Trophoblast cell (in vitro differentiated cells and primary cell): ENCODE results near the gene POU2F2.
A peak's percentile ranks its signal among the peaks of the same experiment; 100 is the strongest.

Source experiments
- DNase-seq, 2 donors: peaks; one replicate each; pipeline ENCODE4 v3.0.0-alpha.2; 2016
- H2AFZ ChIP-seq: 2 replicates; pipeline ENCODE4 v1.6.1; 2013; ENCODE audit warnings: low read length, moderate library complexity, mild to moderate bottlenecking; ENCODE audit not compliant: insufficient read depth, poor library complexity
- H2AK5ac ChIP-seq: 2 replicates; pipeline ENCODE4 v1.6.1; 2013; ENCODE audit warnings: mild to moderate bottlenecking, low read length
- H2BK120ac ChIP-seq: 2 replicates; pipeline ENCODE4 v1.6.1; 2013; ENCODE audit warnings: low read length, mild to moderate bottlenecking, moderate library complexity; ENCODE audit not compliant: insufficient read depth, poor library complexity
- H2BK12ac ChIP-seq: 2 replicates; pipeline ENCODE4 v1.6.1; 2013; ENCODE audit warnings: mild to moderate bottlenecking, low read length, moderate library complexity
- H2BK5ac ChIP-seq: 2 replicates; pipeline ENCODE4 v1.6.1; 2013; ENCODE audit warnings: low read length, low read depth, moderate library complexity, mild to moderate bottlenecking; ENCODE audit not compliant: poor library complexity
- H3K14ac ChIP-seq: 2 replicates; pipeline ENCODE4 v1.6.1; 2013; ENCODE audit warnings: mild to moderate bottlenecking, low read length
- H3K18ac ChIP-seq: 2 replicates; pipeline ENCODE4 v1.6.1; 2013; ENCODE audit warnings: mild to moderate bottlenecking, low read length
- H3K23ac ChIP-seq: 2 replicates; pipeline ENCODE4 v1.6.1; 2013; ENCODE audit warnings: low read length
- H3K27ac ChIP-seq: 2 replicates; pipeline ENCODE4 v1.5.1; 2013; ENCODE audit warnings: low read depth, mild to moderate bottlenecking, inconsistent platforms, low read length, moderate library complexity
- H3K27me3 ChIP-seq: 2 replicates; pipeline ENCODE4 v1.6.1; 2013; ENCODE audit warnings: inconsistent platforms, mild to moderate bottlenecking, low read length, moderate library complexity; ENCODE audit not compliant: insufficient read depth
- H3K36me3 ChIP-seq, 2 experiments: 1 replicate in 1 of 2; 2 replicates in 1 of 2; pipeline ENCODE4 v1.6.1; 2013; ENCODE audit warnings: low read length in 2 of 2, mild to moderate bottlenecking in 2 of 2, moderate library complexity in 1 of 2; ENCODE audit not compliant: insufficient read depth in 2 of 2, control insufficient read depth in 1 of 2
- H3K4ac ChIP-seq: 2 replicates; pipeline ENCODE4 v1.6.1; 2013; ENCODE audit warnings: low read depth, mild to moderate bottlenecking, low read length, moderate library complexity
- H3K4me1 ChIP-seq, 2 experiments: 1 replicate in 1 of 2; 2 replicates in 1 of 2; pipeline ENCODE4 v1.6.1; 2013; ENCODE audit warnings: low read length in 2 of 2, mild to moderate bottlenecking in 2 of 2, moderate library complexity in 1 of 2; ENCODE audit not compliant: insufficient read depth in 2 of 2, control insufficient read depth in 1 of 2
- H3K4me2 ChIP-seq: 2 replicates; pipeline ENCODE4 v1.6.1; 2013; ENCODE audit warnings: inconsistent platforms, mild to moderate bottlenecking, low read length, moderate library complexity
- H3K4me3 ChIP-seq: 2 replicates; pipeline ENCODE4 v1.5.1; 2013; ENCODE audit warnings: mild to moderate bottlenecking, low read depth, low read length, inconsistent platforms
- H3K79me1 ChIP-seq: one replicate; pipeline ENCODE4 v1.6.1; 2013; ENCODE audit warnings: low read length
- H3K79me2 ChIP-seq: 2 replicates; pipeline ENCODE4 v1.6.1; 2013; ENCODE audit warnings: low read length, mild to moderate bottlenecking; ENCODE audit not compliant: control insufficient read depth, insufficient read depth, poor library complexity
- H3K9ac ChIP-seq: 2 replicates; pipeline ENCODE4 v1.6.1; 2013; ENCODE audit warnings: mild to moderate bottlenecking, low read length
- H3K9me3 ChIP-seq: 2 replicates; pipeline ENCODE4 v1.6.1; 2013; ENCODE audit warnings: low read depth, mild to moderate bottlenecking, control low read depth, inconsistent platforms, low read length; ENCODE audit not compliant: insufficient read depth
- H4K12ac ChIP-seq: 2 replicates; pipeline ENCODE4 v1.6.1; 2013; ENCODE audit warnings: low read depth, mild to moderate bottlenecking, low read length, moderate library complexity
- H4K8ac ChIP-seq: 2 replicates; pipeline ENCODE4 v1.6.1; 2013; ENCODE audit warnings: low read depth, mild to moderate bottlenecking, low read length, moderate library complexity
- H4K91ac ChIP-seq: one replicate; pipeline ENCODE4 v1.6.1; 2013; ENCODE audit warnings: low read depth, mild to moderate bottlenecking, low read length, moderate library complexity
- WGBS: extraction: QIAGEN DNeasy Blood & Tissue Kit; methylation state at CpG from one replicate; pipeline ENCODE4 v1.1.7; 2013; ENCODE audit warnings: missing lambda C conversion rate; ENCODE audit not compliant: insufficient read length, insufficient coverage; ENCODE audit errors: extremely low coverage; 5-methylcytosine and 5-hydroxymethylcytosine counted together

Gene POU2F2

GRCh38 chr19:42093926-42094325 is 38.3 kb downstream of the POU2F2 start:
- no peak overlapping the region for H3K14ac ChIP-seq
- H2BK12ac ChIP-seq: no peak overlapping the region
- H3K18ac ChIP-seq: no peak overlapping the region
- no peak overlapping the region for H3K4me3 ChIP-seq
- peaks cover 3% of the 10 kb centered on the region for H3K9me3 ChIP-seq
- WGBS: no CpG with 5 or more reads among the region's 4 CpGs
- H3K79me1 ChIP-seq: no peaks in the 10 kb centered on the region
- peaks cover under 1 to 1% of the 10 kb centered on the region in 2 experiments for H3K4me1 ChIP-seq
- no peak overlapping the region for H4K91ac ChIP-seq
- DNase-seq: no peak
- no peak overlapping the region for H4K8ac ChIP-seq
- H3K4me2 ChIP-seq: no peak overlapping the region
- H3K79me2 ChIP-seq: no peaks in the 10 kb centered on the region
- no peak overlapping the region for H3K27ac ChIP-seq
- no peak overlapping the region for H3K23ac ChIP-seq
- H3K4ac ChIP-seq: no peak overlapping the region
- H3K9ac ChIP-seq: no peak overlapping the region
- H2AK5ac ChIP-seq: no peak overlapping the region
- H4K12ac ChIP-seq: no peak overlapping the region
- no peaks in the 10 kb centered on the region for H3K36me3 ChIP-seq
- H2BK5ac ChIP-seq: no peak overlapping the region
- no peaks in the 10 kb centered on the region for H3K27me3 ChIP-seq
- H2AFZ ChIP-seq: no peak overlapping the region
- H2BK120ac ChIP-seq: no peak overlapping the region

GRCh38 chr19:42093505-42093904 is 38.7 kb downstream of the POU2F2 start:
- no peaks in the 10 kb centered on the region for H3K27me3 ChIP-seq
- peaks cover 5% of the 10 kb centered on the region in 2 experiments for H3K4me1 ChIP-seq
- no peak overlapping the region for H4K8ac ChIP-seq
- H3K4me2 ChIP-seq: no peak overlapping the region
- no peak overlapping the region for H3K18ac ChIP-seq
- H3K23ac ChIP-seq: no peak overlapping the region
- H4K91ac ChIP-seq: no peak overlapping the region
- no peak overlapping the region for H2AK5ac ChIP-seq
- H2BK5ac ChIP-seq: no peak overlapping the region
- no peak overlapping the region for H2BK12ac ChIP-seq
- H3K4me3 ChIP-seq: peak overlapping the region; percentile 7
- no peak overlapping the region for H3K14ac ChIP-seq
- H3K4ac ChIP-seq: no peak overlapping the region
- no peak for DNase-seq
- H3K27ac ChIP-seq: no peak overlapping the region
- no peak overlapping the region for H2AFZ ChIP-seq
- no peaks in the 10 kb centered on the region for H3K79me1 ChIP-seq
- H3K9me3 ChIP-seq: peaks cover 3% of the 10 kb centered on the region
- H3K36me3 ChIP-seq: no peaks in the 10 kb centered on the region
- H3K9ac ChIP-seq: no peak overlapping the region
- H3K79me2 ChIP-seq: no peaks in the 10 kb centered on the region
- H2BK120ac ChIP-seq: no peak overlapping the region
- WGBS: no CpG with 5 or more reads among the region's 4 CpGs
- no peak overlapping the region for H4K12ac ChIP-seq

DNA sequence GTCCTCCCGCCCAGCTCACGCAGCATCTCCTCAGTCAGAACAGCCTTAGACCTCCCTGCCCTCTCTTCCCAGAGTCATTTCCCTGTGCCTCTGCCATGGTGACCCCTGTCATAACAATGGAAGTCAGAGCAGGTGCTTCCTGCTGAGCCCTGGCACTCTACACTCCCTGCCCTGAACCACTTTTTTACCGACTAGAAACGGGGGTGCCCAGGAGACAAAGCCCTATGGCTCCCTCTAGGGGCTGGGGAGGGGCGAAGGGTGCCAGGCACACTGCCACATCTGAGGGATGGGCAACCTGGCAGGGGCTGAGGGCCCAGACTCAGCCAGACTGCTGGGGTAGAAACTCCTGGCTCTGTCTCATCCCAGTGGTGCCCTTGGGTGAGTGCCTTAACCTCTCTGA is 39.9 kb downstream of the POU2F2 start:
- no peak overlapping the region for H4K91ac ChIP-seq
- no peak for DNase-seq
- H4K12ac ChIP-seq: no peak overlapping the region
- no CpG with 5 or more reads among the region's 5 CpGs for WGBS
- H3K4me1 ChIP-seq: peaks cover 7 to 8% of the 10 kb centered on the region in 2 experiments
- no peak overlapping the region for H3K23ac ChIP-seq
- no peak overlapping the region for H3K18ac ChIP-seq
- H3K79me2 ChIP-seq: no peaks in the 10 kb centered on the region
- H2BK5ac ChIP-seq: no peak overlapping the region
- H3K79me1 ChIP-seq: no peaks in the 10 kb centered on the region
- H3K9ac ChIP-seq: no peak overlapping the region
- H2BK120ac ChIP-seq: no peak overlapping the region
- no peaks in the 10 kb centered on the region for H3K36me3 ChIP-seq
- no peak overlapping the region for H2BK12ac ChIP-seq
- H4K8ac ChIP-seq: no peak overlapping the region
- no peak overlapping the region for H3K4me3 ChIP-seq
- H3K27me3 ChIP-seq: no peaks in the 10 kb centered on the region
- no peak overlapping the region for H2AFZ ChIP-seq
- H2AK5ac ChIP-seq: no peak overlapping the region
- H3K27ac ChIP-seq: no peak overlapping the region
- no peak overlapping the region for H3K4me2 ChIP-seq
- no peak overlapping the region for H3K4ac ChIP-seq
- H3K9me3 ChIP-seq: peaks cover 3% of the 10 kb centered on the region
- no peak overlapping the region for H3K14ac ChIP-seq

DNA sequence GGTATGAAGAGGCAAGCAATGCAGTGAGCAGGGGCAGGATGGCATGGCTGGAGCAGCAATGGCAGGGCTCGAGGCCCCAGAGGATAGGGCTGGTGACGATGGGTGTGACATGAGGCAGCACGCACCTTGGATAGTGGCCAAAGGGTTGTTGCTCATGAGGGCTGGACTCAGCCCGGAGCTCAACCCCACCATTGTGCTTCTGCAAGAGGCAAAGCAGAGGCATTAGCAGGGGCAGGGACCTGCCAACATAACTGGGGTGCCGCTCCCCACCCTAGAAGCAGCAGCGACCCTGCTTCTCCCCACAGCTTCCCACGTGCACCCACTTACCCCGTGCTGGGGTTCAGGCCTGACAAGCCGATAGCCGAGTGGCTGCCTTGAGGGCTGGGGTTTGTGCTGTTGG is 40.5 kb downstream of the POU2F2 start:
- Histone ChIP-seq H3K4me2 (no peak overlapping the region), H2AFZ (no peak overlapping the region), H3K9me3 (peaks cover 3% of the 10 kb centered on the region), H3K79me1 (no peaks in the 10 kb centered on the region), H3K14ac (no peak overlapping the region), H3K36me3 (no peaks in the 10 kb centered on the region), H3K4ac (no peak overlapping the region), H3K23ac (no peak overlapping the region), H3K79me2 (no peaks in the 10 kb centered on the region), H3K27ac (no peak overlapping the region), H2BK120ac (no peak overlapping the region), H4K91ac (no peak overlapping the region), H2AK5ac (no peak overlapping the region), H2BK5ac (no peak overlapping the region), H4K8ac (no peak overlapping the region), H3K4me1 (peaks cover 7 to 8% of the 10 kb centered on the region in 2 experiments), H3K9ac (no peak overlapping the region), H2BK12ac (no peak overlapping the region), H4K12ac (no peak overlapping the region), H3K27me3 (no peaks in the 10 kb centered on the region), H3K18ac (no peak overlapping the region), H3K4me3 (no peak overlapping the region)
- DNase-seq: no peak
- no CpG with 5 or more reads among the region's 10 CpGs for WGBS
